OCI-M2 (cell line): ENCODE measurements around the gene RAE1.

Experiments
- DNase-seq: peaks from one replicate; lab custom pipeline; 2025; ENCODE audit not compliant: unreplicated experiment; lab: John Stamatoyannopoulos, UW

The RAE1 gene

GRCh38 chr20:57371363-57371762 lies 20.3 kb downstream of the RAE1 start:
- DNase-seq: no peak

GRCh38 chr20:57372157-57372556 lies 21.1 kb downstream of the RAE1 start:
- DNase-seq: no peak

GRCh38 chr20:57372581-57373350 lies 21.7 kb downstream of the RAE1 start:
- DNase-seq: no peak

- DNase-seq: no peak
Measured at GRCh38 chr20:57374343-57374930, 23.4 kb downstream of the RAE1 start.

GRCh38 chr20:57374931-57375651 lies 24.0 kb downstream of the RAE1 start:
- no peak for DNase-seq

GRCh38 chr20:57375652-57376230 lies 24.7 kb downstream of the RAE1 start:
- no peak for DNase-seq

- no peak for DNase-seq
Measured at GRCh38 chr20:57377350-57377749, 26.3 kb downstream of the RAE1 start.

GRCh38 chr20:57378107-57378506 lies 27.1 kb downstream of the RAE1 start:
- no peak for DNase-seq

GRCh38 chr20:57378646-57379262 lies 27.7 kb downstream of the RAE1 start:
- no peak for DNase-seq

GRCh38 chr20:57379263-57379647 lies 28.2 kb downstream of the RAE1 start:
- no peak for DNase-seq

GRCh38 chr20:57380081-57380750 lies 29.2 kb downstream of the RAE1 start:
- DNase-seq: no peak

- DNase-seq: peak; percentile 70
Measured at GRCh38 chr20:57381596-57382503, 30.8 kb downstream of the RAE1 start.

GRCh38 chr20:57382516-57382915 lies 31.5 kb downstream of the RAE1 start:
- DNase-seq: no peak

GRCh38 chr20:57383447-57384347 lies 32.6 kb downstream of the RAE1 start:
- no peak for DNase-seq

- no peak for DNase-seq
Measured at GRCh38 chr20:57384486-57384885, 33.4 kb downstream of the RAE1 start.

GRCh38 chr20:57384953-57385761 lies 34.1 kb downstream of the RAE1 start:
- DNase-seq: no peak

GRCh38 chr20:57385940-57386339 lies 34.9 kb downstream of the RAE1 start:
- DNase-seq: no peak

- no peak for DNase-seq
Measured at GRCh38 chr20:57386762-57387161, 35.7 kb downstream of the RAE1 start.
